ENCODE results near the gene CGB3.
A peak's percentile ranks its signal among the peaks of the same experiment; 100 is the strongest.
"Not testable (repeated sequence)": the region's sequence is repeated elsewhere in the genome, so short reads cannot be mapped to it uniquely, and the experiment has no call there.

CGB3 gene

GRCh38 chr19:49042666-49043065, 18.5 kb upstream of the CGB3 start:
- DNase-seq, result not testable (repeated sequence)

- DNase-seq, result no peak
Measured at GRCh38 chr19:49042177-49042576, 18.0 kb upstream of the CGB3 start.

GRCh38 chr19:49039736-49040135, 15.6 kb upstream of the CGB3 start:
- DNase-seq, result not testable (repeated sequence)

GRCh38 chr19:49038557-49039276, 14.6 kb upstream of the CGB3 start:
- DNase-seq, result not testable (repeated sequence)

GRCh38 chr19:49038111-49038510, 14.0 kb upstream of the CGB3 start:
- not testable (repeated sequence) for DNase-seq

- DNase-seq, result not testable (repeated sequence)
Measured at GRCh38 chr19:49036815-49037214, 12.7 kb upstream of the CGB3 start, which contains the start of gene CGB1. Gene CGB1, minus strand, starts transcription at chr19:49036895. Its CDS starts 184 bp downstream, at chr19:49036711.

- DNase-seq, result not testable (repeated sequence)
Measured at GRCh38 chr19:49031642-49032301, 7.6 kb upstream of the CGB3 start, which contains the start of gene CGB2. Gene CGB2, plus strand, starts transcription at chr19:49031890. Its CDS starts 206 bp downstream, at chr19:49032096.

GRCh38 chr19:49030323-49030722, 6.2 kb upstream of the CGB3 start:
- not testable (repeated sequence) for DNase-seq

GRCh38 chr19:49029749-49030148, 5.6 kb upstream of the CGB3 start:
- not testable (repeated sequence) for DNase-seq

- not testable (repeated sequence) for DNase-seq
Measured at GRCh38 chr19:49028686-49029085, 4.6 kb upstream of the CGB3 start.

GRCh38 chr19:49025599-49025998, 1.5 kb upstream of the CGB3 start:
- DNase-seq, result not testable (repeated sequence)

GRCh38 chr19:49025088-49025487, 955 bp upstream of the CGB3 start:
- DNase-seq, result not testable (repeated sequence)

- no peak for DNase-seq
Measured at GRCh38 chr19:49022116-49022515, 2.0 kb downstream of the CGB3 start.

- DNase-seq, result no peak
Measured at GRCh38 chr19:49020931-49021895, 2.9 kb downstream of the CGB3 start.

GRCh38 chr19:49020342-49020741, 3.8 kb downstream of the CGB3 start:
- no peak for DNase-seq

GRCh38 chr19:49019242-49019932, 4.7 kb downstream of the CGB3 start:
- DNase-seq, result peak in 4 of 56 donors; percentile 2 to 32 (median 18)

- DNase-seq, result not testable (repeated sequence)
Measured at GRCh38 chr19:49018388-49019241, 5.5 kb downstream of the CGB3 start.

GRCh38 chr19:49017666-49018351, 6.3 kb downstream of the CGB3 start:
- DNase-seq, result peak in 4 of 56 donors; percentile 2 to 51 (median 30)

GRCh38 chr19:49017041-49017665, 7.0 kb downstream of the CGB3 start, which contains the start of gene LHB:
Gene LHB, minus strand, starts transcription at chr19:49017091. Its CDS starts 10 bp downstream, at chr19:49017081.
- no peak for DNase-seq
